GM18519 (cell line): ENCODE results near the gene ATP8B4.

Source experiments
- ATAC-seq: cut with Tn5 transposase; IDR thresholded peaks from one replicate; pipeline ENCODE4 v1.9.1; 2021; ENCODE audit warnings: mild to moderate bottlenecking, moderate library complexity; ENCODE audit not compliant: unreplicated experiment, low FRiP score

ATP8B4 gene

GRCh38 chr15:50044406-50044805, 74.6 kb downstream of the ATP8B4 start:
- ATAC-seq = no peak

- no peak for ATAC-seq
These were observed 76.3 kb downstream of the ATP8B4 start for GRCh38 chr15:50042775-50043174.

- ATAC-seq = no peak
These were observed 88.6 kb downstream of the ATP8B4 start for GRCh38 chr15:50030456-50030855.

- no peak for ATAC-seq
These were observed 90.7 kb downstream of the ATP8B4 start for GRCh38 chr15:50028326-50028725.

- ATAC-seq = no peak
These were observed 94.8 kb downstream of the ATP8B4 start for GRCh38 chr15:50024281-50024680.

- ATAC-seq = no peak
These were observed 100.5 kb downstream of the ATP8B4 start for GRCh38 chr15:50018491-50018890.

GRCh38 chr15:50017522-50017921, 101.5 kb downstream of the ATP8B4 start:
- no peak for ATAC-seq

- no peak for ATAC-seq
These were observed 102.1 kb downstream of the ATP8B4 start for GRCh38 chr15:50016951-50017350.

- no peak for ATAC-seq
These were observed 106.2 kb downstream of the ATP8B4 start for GRCh38 chr15:50012790-50013189.

- no peak for ATAC-seq
These were observed 109.4 kb downstream of the ATP8B4 start for GRCh38 chr15:50009634-50010033.

GRCh38 chr15:50003786-50004334, 115.2 kb downstream of the ATP8B4 start:
- ATAC-seq = peak; percentile 98

- no peak for ATAC-seq
These were observed 127.4 kb downstream of the ATP8B4 start for GRCh38 chr15:49991587-49991986.

- ATAC-seq = no peak
These were observed 128.0 kb downstream of the ATP8B4 start for GRCh38 chr15:49990835-49991545.

- ATAC-seq = no peak
These were observed 129.5 kb downstream of the ATP8B4 start for GRCh38 chr15:49989498-49989897.

GRCh38 chr15:49988766-49989165, 130.3 kb downstream of the ATP8B4 start:
- no peak for ATAC-seq

GRCh38 chr15:49987896-49988295, 131.1 kb downstream of the ATP8B4 start:
- ATAC-seq = no peak

- no peak for ATAC-seq
These were observed 131.7 kb downstream of the ATP8B4 start for GRCh38 chr15:49987198-49987785.

- no peak for ATAC-seq
These were observed 132.7 kb downstream of the ATP8B4 start for GRCh38 chr15:49986326-49986725.

GRCh38 chr15:49985463-49985862, 133.6 kb downstream of the ATP8B4 start:
- ATAC-seq = no peak

- no peak for ATAC-seq
These were observed 134.6 kb downstream of the ATP8B4 start for GRCh38 chr15:49984436-49984835.

- ATAC-seq = no peak
These were observed 136.4 kb downstream of the ATP8B4 start for GRCh38 chr15:49982584-49982983.
